ENCODE data around the gene SV2C.

GRCh38 chr5:76046741-76047140, 36.4 kb upstream of the SV2C start:
- TF ChIP-seq POLR2A (IDR thresholded peaks at IDR 0.05) (no peak), CTCF (IDR thresholded peaks at IDR 0.05) (no peak)
